RWPE2 (cell line): ENCODE measurements around the gene IRS1.

Experiments used
- ATAC-seq: fragments of 200-7000 bp; cut with Tn5 transposase; 3 replicates; pipeline ENCODE4 v1.9.1; 2021; ENCODE audit warnings: low read depth
- DNase-seq: peaks from one replicate; pipeline ENCODE4 v3.0.0-alpha.2; 2020; ENCODE audit warnings: low spot score
- H3K27ac ChIP-seq: fragments of 450-650 bp; 2 replicates; pipeline ENCODE4 v1.5.1; 2017; ENCODE audit warnings: mild to moderate bottlenecking; ENCODE audit not compliant: poor library complexity, severe bottlenecking
- H3K27me3 ChIP-seq: fragments of 250-450 bp; sonication (Bioruptor Pico); 2 replicates; pipeline ENCODE4 v1.5.1; 2021; ENCODE audit warnings: mild to moderate bottlenecking, moderate library complexity; ENCODE audit not compliant: insufficient read depth, poor library complexity, severe bottlenecking
- H3K36me3 ChIP-seq: fragments of 250-450 bp; sonication (Bioruptor Pico); 2 replicates; pipeline ENCODE4 v1.5.1; 2020; ENCODE audit warnings: low read depth, mild to moderate bottlenecking, moderate library complexity
- H3K4me1 ChIP-seq: fragments of 250-450 bp; sonication (Bioruptor Pico); 2 replicates; pipeline ENCODE4 v1.5.1; 2021; ENCODE audit warnings: mild to moderate bottlenecking, moderate library complexity; ENCODE audit not compliant: insufficient read depth, poor library complexity, severe bottlenecking
- H3K4me3 ChIP-seq: fragments of 250-450 bp; sonication (Bioruptor Pico); 2 replicates; pipeline ENCODE4 v1.5.1; 2021; ENCODE audit warnings: mild to moderate bottlenecking, moderate library complexity; ENCODE audit not compliant: severe bottlenecking
- H3K9me3 ChIP-seq: fragments of 250-450 bp; sonication (Bioruptor Pico); 2 replicates; pipeline ENCODE4 v1.5.1; 2021; ENCODE audit warnings: mild to moderate bottlenecking, moderate library complexity; ENCODE audit not compliant: severe bottlenecking
- TF ChIP-seq, protein P1 (sequence below): fragments of 450-650 bp; IDR thresholded peaks from one replicate; pipeline ENCODE4 v1.5.1; 2017; ENCODE audit warnings: mild to moderate bottlenecking, moderate library complexity; ENCODE audit not compliant: poor library complexity, severe bottlenecking

Gene IRS1

DNA sequence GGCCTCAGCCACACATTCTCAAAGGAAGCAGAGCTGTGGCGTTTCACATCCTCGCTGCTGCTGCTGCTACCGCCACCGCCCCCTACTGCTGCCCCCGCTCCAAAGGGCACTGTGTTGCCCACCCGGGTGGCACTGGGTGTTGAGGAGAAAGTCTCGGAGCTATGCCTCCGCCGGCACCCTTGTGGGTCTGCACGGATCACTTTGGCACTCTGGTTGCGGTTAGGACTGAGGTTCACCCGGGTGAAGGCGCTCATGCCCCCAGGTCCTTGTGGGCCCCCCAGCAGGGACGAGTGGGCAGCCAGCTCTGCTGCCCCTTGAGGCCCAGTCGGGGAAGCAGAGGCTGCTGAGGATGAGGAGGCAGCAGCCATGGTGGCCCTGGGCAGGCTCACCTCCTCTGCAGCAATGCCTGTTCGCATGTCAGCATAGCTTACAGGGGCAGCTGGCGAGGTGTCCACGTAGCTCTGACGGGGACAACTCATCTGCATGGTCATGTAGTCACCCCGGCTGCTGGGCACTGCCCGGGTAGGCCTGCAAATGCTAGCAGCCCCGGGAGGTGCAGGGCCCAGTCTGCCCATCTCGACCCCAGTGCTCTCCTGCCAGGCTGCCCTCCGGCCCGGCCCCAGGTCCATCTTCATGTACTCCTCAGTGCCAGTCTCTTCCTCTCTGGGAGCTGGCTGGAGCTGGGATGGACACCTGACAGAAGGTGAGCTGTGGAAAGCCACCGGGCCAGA, 4.2 kb downstream of the IRS1 start:
- Histone ChIP-seq H3K9me3 (no peaks in the 10 kb centered on the region), H3K36me3 (peaks cover 68% of the 10 kb centered on the region), H3K4me3 (peak overlapping the region; percentile 63), H3K27ac (peak overlapping the region; percentile 93), H3K4me1 (peaks cover 7% of the 10 kb centered on the region), H3K27me3 (no peaks in the 10 kb centered on the region)
- TF ChIP-seq, protein P1, sequence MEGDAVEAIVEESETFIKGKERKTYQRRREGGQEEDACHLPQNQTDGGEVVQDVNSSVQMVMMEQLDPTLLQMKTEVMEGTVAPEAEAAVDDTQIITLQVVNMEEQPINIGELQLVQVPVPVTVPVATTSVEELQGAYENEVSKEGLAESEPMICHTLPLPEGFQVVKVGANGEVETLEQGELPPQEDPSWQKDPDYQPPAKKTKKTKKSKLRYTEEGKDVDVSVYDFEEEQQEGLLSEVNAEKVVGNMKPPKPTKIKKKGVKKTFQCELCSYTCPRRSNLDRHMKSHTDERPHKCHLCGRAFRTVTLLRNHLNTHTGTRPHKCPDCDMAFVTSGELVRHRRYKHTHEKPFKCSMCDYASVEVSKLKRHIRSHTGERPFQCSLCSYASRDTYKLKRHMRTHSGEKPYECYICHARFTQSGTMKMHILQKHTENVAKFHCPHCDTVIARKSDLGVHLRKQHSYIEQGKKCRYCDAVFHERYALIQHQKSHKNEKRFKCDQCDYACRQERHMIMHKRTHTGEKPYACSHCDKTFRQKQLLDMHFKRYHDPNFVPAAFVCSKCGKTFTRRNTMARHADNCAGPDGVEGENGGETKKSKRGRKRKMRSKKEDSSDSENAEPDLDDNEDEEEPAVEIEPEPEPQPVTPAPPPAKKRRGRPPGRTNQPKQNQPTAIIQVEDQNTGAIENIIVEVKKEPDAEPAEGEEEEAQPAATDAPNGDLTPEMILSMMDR = peak; percentile 13
- peak; percentile 68 for DNase-seq
- ATAC-seq = peak; percentile 2; the same call in 1 of the 3 replicates

DNA sequence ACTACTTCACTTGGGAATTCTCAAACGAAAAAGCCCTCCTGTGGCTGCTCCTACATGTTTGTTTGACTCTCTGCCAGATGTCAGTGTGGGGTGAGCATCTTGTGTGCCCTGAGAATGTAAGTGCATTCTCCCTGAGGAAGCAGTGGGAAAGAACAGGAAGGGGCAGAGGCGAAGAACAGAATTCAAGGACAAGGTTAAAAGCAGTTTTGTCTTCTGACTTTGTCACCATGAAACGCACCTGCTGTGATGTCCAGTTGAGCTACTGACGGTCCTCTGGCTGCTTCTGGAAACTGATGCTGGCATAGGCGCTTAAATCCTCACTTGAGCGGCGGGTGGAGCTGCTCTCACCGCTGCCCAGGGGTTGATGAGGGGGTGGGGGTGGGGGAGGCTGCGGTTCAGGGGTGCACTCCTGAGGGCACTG, 4.9 kb downstream of the IRS1 start:
- Histone ChIP-seq H3K4me3 (peak overlapping the region; percentile 63), H3K27ac (peak overlapping the region; percentile 93), H3K4me1 (peaks cover 9% of the 10 kb centered on the region), H3K9me3 (no peaks in the 10 kb centered on the region), H3K27me3 (no peaks in the 10 kb centered on the region), H3K36me3 (peaks cover 74% of the 10 kb centered on the region)
- TF ChIP-seq, protein P1 = no peak
- no peak for ATAC-seq
- no peak for DNase-seq

DNA sequence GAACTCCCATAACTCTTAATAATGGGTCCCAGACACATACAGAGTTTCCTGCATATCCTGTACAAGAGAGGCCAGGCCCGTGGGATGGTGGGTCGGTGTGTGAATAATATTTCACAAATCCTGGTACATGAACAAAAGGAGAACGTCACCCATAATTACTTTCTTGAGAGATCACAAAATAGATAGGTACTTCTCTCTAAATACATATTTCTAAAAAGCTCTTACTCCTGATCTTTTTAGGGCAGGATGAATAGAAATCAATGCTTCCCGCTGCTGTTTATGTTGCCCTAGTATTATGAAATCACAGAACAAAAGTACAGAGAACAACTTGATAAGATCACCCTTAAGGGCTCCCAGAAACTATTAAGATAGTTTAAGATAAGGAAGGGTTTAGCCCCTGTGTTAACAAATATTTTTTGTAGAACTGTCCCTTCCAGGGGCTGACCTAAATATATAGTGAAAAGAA, 5.4 kb downstream of the IRS1 start:
- H3K27me3 ChIP-seq = no peaks in the 10 kb centered on the region
- no peaks in the 10 kb centered on the region for H3K9me3 ChIP-seq
- no peak for ATAC-seq
- H3K4me3 ChIP-seq = peak overlapping the region; percentile 63
- DNase-seq = no peak
- peaks cover 80% of the 10 kb centered on the region for H3K36me3 ChIP-seq
- peak overlapping the region; percentile 93 for H3K27ac ChIP-seq
- TF ChIP-seq, protein P1 = no peak
- peaks cover 11% of the 10 kb centered on the region for H3K4me1 ChIP-seq

DNA sequence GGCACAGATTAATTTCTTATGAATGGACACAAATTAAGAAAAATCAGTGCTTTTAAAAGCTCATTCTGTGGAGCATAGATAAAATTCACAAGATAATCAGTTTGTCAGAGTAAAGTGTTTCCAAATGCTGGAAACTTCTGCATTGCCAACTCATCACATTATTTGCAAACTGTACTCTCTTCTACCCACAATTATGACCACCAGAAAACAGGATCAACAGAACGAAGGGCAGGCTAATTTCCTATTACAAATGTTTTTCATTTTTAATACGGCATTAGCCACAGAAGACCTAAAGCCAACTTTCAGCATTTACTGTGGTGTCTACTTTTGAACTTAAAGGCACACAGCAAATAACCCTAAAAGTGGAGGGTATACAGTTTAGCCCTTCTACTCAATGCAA, 6.0 kb downstream of the IRS1 start:
- DNase-seq = no peak

More for the DNA sequence above, 6.0 kb downstream of the IRS1 start:
- TF ChIP-seq, protein P1 = no peak
- no peaks in the 10 kb centered on the region for H3K9me3 ChIP-seq
- peak overlapping the region; percentile 63 for H3K4me3 ChIP-seq
- H3K27me3 ChIP-seq = no peaks in the 10 kb centered on the region
- H3K27ac ChIP-seq = peak overlapping the region; percentile 93
- no peak for ATAC-seq
- H3K4me1 ChIP-seq = peaks cover 17% of the 10 kb centered on the region
- peaks cover 86% of the 10 kb centered on the region for H3K36me3 ChIP-seq
